GM20000 (cell line): ENCODE measurements around the gene HPSE2.

Source experiments
- DNase-seq: peaks from one replicate; pipeline ENCODE4 v3.0.0; 2012; ENCODE audit warnings: low spot score
- CTCF ChIP-seq: IDR thresholded peaks from 2 replicates; pipeline ENCODE4 v1.5.1; 2012; ENCODE audit warnings: mild to moderate bottlenecking, control low read depth; ENCODE audit errors: extremely low read depth, missing control alignments

Gene HPSE2

DNA sequence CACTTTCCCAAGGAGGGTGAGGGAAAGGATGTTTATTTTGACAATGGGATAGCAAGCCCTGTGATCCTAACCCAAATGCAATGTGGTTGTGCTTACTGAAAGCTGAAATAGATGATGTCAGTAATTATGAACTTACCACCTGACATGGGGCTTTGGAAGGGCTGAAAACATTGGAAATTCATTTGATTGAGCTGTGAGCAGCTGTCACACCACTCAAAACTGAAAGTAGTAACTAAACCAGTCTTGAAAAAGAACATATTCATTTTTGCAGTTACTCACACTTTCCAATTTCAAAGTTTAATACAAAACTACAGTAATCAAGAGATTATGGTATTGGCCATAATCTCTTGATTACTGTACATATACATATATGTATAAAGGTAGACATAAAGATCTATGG is 633.4 kb downstream of the HPSE2 start:
- DNase-seq, result no peak
- TF ChIP-seq CTCF, result no peak

GRCh38 chr10:98599032-98599610 is 636.5 kb downstream of the HPSE2 start:
- no peak for DNase-seq
- no peak for TF ChIP-seq CTCF

DNA sequence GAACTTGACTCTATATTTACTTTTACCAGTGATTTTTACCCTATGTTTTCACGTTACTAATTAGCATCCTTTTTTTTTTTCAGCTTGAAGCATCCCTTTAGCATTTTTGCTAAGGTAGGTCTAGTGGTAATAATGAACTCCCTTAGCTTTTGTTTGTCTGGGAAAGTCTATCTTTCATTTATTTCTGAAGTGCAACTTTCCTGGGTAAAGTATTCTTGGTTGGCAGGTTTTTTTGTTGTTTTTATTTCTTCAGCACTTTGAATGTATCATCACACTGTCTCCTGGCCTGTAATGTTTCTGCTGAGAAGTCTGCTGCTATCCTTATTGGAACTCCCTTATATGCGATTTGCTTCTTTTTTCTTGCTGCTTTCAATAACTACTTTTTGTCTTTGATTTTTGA is 639.2 kb downstream of the HPSE2 start:
- no peak for DNase-seq
- TF ChIP-seq CTCF, result no peak

DNA sequence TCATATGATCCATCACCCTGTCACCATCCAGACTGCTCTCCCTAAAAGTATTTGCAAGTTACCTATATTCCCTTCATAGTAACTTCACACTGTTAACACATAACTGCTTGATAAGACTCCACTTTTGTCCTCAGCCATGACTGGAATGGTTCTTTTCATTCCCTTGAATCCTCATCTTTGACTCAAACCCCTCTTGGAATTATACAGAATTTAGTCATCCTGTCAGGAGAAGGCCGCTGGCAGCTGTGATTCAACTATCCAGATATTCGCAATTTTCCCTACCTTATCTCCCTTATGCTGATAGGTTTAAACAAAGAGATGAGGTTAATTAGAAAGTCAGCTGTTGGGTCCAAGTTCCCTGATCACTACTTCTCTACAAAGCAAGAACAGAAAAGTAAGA is 646.0 kb downstream of the HPSE2 start:
- no peak for TF ChIP-seq CTCF

GRCh38 chr10:98589007-98589406 is 646.6 kb downstream of the HPSE2 start:
- TF ChIP-seq CTCF, result no peak

More for the DNA sequence above, 646.0 kb downstream of the HPSE2 start:
- DNase-seq, result no peak

DNA sequence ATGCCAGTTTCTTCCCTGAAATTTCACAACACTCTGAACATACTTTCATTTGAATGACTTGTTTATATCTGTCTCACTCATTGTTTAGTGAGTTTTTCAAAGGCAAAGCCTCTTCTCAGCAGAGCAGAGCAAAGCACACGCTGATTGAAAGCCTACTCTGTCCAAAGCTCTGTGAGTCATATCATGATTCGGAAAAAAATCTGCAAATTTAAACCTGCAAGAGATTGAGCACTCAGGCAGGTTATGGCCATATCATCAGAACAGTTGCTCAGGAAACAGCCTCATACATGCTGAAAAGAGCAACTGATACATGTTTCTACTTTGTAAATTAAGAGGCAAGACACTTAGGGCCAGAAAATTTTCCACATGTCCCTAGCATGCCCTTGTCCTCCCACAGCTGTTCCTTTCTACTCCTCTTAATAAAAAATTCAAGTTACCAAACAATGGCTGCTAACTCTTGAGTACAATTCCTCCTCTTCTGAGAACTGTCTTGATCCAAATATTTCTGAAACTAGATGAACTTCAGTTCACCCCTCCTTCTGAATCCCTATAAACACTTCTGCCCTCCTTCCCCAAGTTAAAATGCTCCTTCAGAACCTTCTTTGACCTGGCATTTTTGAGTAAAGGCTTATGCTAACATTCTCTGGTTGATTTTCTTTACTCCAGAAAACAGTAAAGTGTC is 648.4 kb downstream of the HPSE2 start:
- no peak for TF ChIP-seq CTCF
- no peak for DNase-seq

More at GRCh38 chr10:98589007-98589406, 646.6 kb downstream of the HPSE2 start:
- DNase-seq, result no peak

- TF ChIP-seq CTCF, result no peak
- no peak for DNase-seq
These were observed 649.6 kb downstream of the HPSE2 start for GRCh38 chr10:98586096-98586495.
